ENCODE data around the gene KDM4D.
A peak's percentile ranks its signal among the peaks of the same experiment; 100 is the strongest.
"Not testable (repeated sequence)": the region's sequence is repeated elsewhere in the genome, so short reads cannot be mapped to it uniquely, and the experiment has no call there.

The KDM4D gene

GRCh38 chr11:95035316-95035715 lies 61.8 kb downstream of the KDM4D start:
- no peak for DNase-seq (ENCODE audit: low read depth)

GRCh38 chr11:95037356-95038035 lies 64.0 kb downstream of the KDM4D start:
- not testable (repeated sequence) for DNase-seq (ENCODE audit: low read depth)

DNA sequence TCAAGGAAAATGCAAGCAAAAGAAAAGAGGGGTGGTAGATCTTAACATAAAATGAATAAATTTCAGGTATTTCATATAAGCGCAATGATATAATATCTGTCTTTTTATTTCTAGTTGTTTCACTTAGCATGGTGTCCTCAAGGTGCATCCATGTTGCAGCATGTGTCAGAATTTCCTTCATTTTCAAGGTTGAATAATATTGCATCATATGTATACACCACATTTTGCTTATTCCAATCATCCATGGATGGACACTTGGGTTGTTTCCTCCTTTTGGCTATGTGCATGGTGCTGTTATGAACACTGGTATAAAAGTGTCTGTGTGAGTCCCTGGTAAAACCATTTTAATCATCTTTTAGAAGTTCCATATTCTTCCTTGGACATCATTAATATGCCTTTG lies 68.7 kb downstream of the KDM4D start:
- DNase-seq (ENCODE audit: low read depth), result no peak

- DNase-seq (ENCODE audit: low read depth), result no peak
Observed at GRCh38 chr11:95042906-95043305, 69.4 kb downstream of the KDM4D start.

GRCh38 chr11:95044010-95044409 lies 70.5 kb downstream of the KDM4D start:
- DNase-seq (ENCODE audit: low read depth), result peak; percentile 11

GRCh38 chr11:95045812-95046211 lies 72.3 kb downstream of the KDM4D start:
- DNase-seq (ENCODE audit: low read depth), result no peak

Measured in amniotic epithelial cell (primary cell).